Measurements from ENCODE around the gene CCN5. TPM values are rescaled to one million over a fixed set of nuclear protein-coding genes. Genes with fewer than 3 reads are reported as not detected.

CCN5 gene
- total and polyA plus RNA-seq, 2 of the 13 experiments (the other 11 are each of a cell fraction or from before 2014, with no cell fraction given), result 0.12 TPM; not detected in 1

GRCh38 chr20:44776980-44777379, 61.8 kb downstream of the CCN5 start (continued):
- TF ChIP-seq ZNF772 (CRISPR knock-in tag; IDR thresholded peaks at IDR 0.05) (no peak; the same call in 1 of the 2 replicates), HNRNPL (IDR thresholded peaks at IDR 0.05; ENCODE audit: low read depth, low read length) (no peak), TEF (CRISPR knock-in tag; IDR thresholded peaks at IDR 0.05) (no peak), TEAD2 (CRISPR knock-in tag; IDR thresholded peaks at IDR 0.05) (no peak; the same call in 1 of the 2 replicates), ZNF879 (CRISPR knock-in tag; IDR thresholded peaks at IDR 0.05) (no peak), MYC (CRISPR knock-in tag; IDR thresholded peaks at IDR 0.05; ENCODE audit: borderline replicate concordance) (no peak), ZNF691 (CRISPR knock-in tag; IDR thresholded peaks at IDR 0.05; ENCODE audit: borderline replicate concordance, low read depth) (no peak), HINFP (CRISPR knock-in tag; IDR thresholded peaks at IDR 0.05; ENCODE audit: low read depth) (no peak), NAIF1 (CRISPR knock-in tag; IDR thresholded peaks at IDR 0.05; ENCODE audit: borderline replicate concordance) (no peak), MLX (CRISPR knock-in tag; IDR thresholded peaks at IDR 0.05) (no peak), HMGXB3 (CRISPR knock-in tag; IDR thresholded peaks at IDR 0.05; ENCODE audit: borderline replicate concordance) (peak; percentile 66; the same call in 1 of the 2 replicates), SPEN (CRISPR knock-in tag; IDR thresholded peaks at IDR 0.05; ENCODE audit: low read depth) (no peak), ZNF609 (CRISPR knock-in tag; IDR thresholded peaks at IDR 0.05; ENCODE audit: borderline replicate concordance) (no peak), ZFP36L2 (CRISPR knock-in tag; IDR thresholded peaks at IDR 0.05) (no peak), DRAP1 (CRISPR knock-in tag; IDR thresholded peaks at IDR 0.05) (no peak), HNRNPK (IDR thresholded peaks at IDR 0.05; ENCODE audit: low read depth, low read length, poor library complexity, severe bottlenecking) (no peak)
